ENCODE data around the gene SLC22A31.

DNA sequence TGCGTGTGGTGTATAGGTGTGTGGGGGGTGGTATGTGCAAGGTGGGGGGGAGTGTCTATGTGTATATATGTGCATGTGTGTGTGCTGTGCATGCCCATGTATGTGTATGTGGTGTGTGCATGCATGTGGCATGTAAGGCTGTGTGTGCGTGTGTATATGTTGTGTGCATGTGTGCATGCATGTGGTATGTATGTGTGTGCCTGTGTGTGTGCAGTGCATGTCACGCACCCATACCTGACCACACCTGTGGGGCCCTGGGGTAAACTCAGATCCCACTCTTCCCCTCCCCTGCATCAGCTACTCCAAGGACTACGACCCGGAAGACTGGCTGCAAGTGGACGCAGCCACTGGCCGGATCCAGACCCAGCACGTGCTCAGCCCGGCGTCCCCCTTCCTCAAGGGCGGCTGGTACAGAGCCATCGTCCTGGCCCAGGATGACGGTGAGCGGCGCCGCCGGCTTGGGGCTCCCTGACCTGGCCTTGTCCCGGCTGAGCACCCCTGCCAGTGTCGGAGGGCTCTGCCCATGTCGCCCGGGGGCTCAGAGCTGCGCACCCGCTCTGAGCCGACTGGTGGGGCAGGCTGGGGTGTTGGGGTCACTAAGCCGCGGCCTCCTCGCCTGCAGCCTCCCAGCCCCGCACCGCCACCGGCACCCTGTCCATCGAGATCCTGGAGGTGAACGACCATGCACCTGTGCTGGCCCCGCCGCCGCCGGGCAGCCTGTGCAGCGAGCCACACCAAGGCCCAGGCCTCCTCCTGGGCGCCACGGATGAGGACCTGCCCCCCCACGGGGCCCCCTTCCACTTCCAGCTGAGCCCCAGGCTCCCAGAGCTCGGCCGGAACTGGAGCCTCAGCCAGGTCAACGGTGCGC lies 9.1 kb downstream of the SLC22A31 start:
- no peak for TF ChIP-seq POLR2A (IDR thresholded peaks at IDR 0.05; ENCODE audit: low read depth, low read length)
- TF ChIP-seq POLR2AphosphoS5 (IDR thresholded peaks at IDR 0.05; ENCODE audit: low read depth, low read length): no peak
- TF ChIP-seq TAF1 (IDR thresholded peaks at IDR 0.05; ENCODE audit: borderline replicate concordance, low read depth, low read length): no peak

All from GM12892 (cell line).